Activated CD4-positive, alpha-beta T cell treated with anti-CD3 and anti-CD28 coated beads for 24 hours (primary cell): ENCODE measurements around the gene RABL6.
A peak's percentile ranks its signal among the peaks of the same experiment; 100 is the strongest.
"Not testable (repeated sequence)": the region's sequence is repeated elsewhere in the genome, so short reads cannot be mapped to it uniquely, and the experiment has no call there.

Experiments
- DNase-seq, 2 donors: peaks; one replicate each; pipeline ENCODE4 v3.0.0-alpha.2; 2020; ENCODE audit warnings: low read depth in 2 of 2

The RABL6 gene, protein sequence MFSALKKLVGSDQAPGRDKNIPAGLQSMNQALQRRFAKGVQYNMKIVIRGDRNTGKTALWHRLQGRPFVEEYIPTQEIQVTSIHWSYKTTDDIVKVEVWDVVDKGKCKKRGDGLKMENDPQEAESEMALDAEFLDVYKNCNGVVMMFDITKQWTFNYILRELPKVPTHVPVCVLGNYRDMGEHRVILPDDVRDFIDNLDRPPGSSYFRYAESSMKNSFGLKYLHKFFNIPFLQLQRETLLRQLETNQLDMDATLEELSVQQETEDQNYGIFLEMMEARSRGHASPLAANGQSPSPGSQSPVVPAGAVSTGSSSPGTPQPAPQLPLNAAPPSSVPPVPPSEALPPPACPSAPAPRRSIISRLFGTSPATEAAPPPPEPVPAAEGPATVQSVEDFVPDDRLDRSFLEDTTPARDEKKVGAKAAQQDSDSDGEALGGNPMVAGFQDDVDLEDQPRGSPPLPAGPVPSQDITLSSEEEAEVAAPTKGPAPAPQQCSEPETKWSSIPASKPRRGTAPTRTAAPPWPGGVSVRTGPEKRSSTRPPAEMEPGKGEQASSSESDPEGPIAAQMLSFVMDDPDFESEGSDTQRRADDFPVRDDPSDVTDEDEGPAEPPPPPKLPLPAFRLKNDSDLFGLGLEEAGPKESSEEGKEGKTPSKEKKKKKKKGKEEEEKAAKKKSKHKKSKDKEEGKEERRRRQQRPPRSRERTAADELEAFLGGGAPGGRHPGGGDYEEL

DNA sequence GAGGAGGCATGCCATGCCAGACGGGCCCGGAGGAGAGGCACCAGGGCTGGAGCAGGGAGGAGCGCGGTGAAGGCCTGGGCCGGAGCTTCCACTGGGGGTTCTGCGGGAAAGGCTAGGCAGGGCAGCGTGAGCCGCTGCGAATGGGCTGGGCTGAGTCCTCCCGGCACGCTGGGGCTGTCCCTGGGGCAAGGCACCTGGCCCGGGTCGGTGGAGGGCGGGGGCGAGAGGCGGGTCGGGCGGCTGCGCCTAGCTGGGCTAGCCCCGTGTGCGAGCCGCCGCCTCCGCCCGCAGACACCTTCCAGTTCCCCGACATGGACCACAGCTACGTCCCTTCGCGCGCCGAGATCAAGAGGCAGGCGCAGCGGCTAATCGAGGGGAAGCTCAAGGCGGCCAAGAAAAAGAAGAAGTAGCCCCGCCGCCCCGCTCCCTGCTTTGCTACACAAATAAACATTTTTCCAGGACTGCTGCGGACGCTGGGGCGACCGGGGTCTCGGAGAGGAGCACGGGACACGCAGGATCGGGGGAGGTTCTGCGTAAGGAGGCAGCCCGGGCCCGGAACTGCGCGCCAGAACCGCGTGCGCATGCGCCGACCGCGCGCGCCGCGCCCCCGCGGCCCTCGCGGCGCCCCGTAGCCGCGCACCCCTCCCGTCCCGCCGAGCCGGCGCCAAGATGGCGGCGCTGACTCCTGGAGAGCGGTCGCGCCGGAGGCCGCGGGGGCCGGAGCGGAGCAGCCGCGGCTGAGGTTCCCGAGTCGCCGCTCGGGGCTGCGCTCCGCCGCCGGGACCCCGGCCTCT lies at the start of gene RABL6:
RABL6 (plus strand) TSS at position 668 of the 794 bp plus-strand sequence. CDS start 249 bp downstream, outside the sequence.
- DNase-seq, result peak; percentile 62 to 69

GRCh38 chr9:136759001-136759400 lies 48.7 kb upstream of the RABL6 start:
- no peak for DNase-seq

DNA sequence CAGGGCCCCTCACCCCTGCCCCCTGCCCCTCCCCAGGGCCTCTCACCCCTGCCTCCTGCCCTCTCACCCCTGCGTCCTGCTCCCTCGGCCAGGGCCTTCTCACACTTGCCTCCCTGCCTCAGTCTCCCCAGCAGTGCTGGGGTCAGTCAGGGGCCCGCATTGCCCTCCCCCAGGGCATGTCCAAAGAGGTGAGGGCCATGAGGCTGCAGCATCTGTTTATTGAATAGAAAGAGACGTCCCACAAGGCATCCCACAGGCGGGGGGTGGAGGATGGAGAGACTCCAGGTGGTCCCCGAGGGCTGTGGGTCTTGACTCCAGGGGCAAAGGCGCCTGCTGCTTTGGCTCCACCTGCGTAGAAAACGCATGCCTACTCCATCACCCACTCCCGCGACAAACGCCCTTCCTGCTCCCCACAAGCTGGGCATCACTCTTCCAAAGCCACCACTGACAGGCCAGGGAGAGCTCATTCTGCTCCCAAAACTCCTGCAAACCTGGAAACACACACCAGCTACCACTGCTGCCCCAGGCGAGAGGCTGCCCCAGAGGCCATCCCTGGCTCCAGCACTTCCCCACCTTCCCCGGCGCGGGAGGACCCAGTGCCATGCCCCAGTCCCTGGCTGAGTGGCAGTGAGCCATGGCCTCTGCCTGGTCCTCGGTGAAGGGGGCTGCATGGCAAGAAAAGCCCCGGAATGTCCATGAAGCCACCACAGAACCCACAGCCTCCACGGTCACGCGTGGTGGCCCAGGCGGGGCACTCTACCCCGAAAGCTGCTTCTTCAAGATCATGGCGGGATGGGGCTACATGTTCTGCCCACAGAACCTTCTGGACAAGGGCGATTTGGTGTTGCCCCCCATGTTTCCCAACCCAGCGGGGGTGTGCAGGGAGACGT lies 48.1 kb upstream of the RABL6 start:
- DNase-seq, result no peak

DNA sequence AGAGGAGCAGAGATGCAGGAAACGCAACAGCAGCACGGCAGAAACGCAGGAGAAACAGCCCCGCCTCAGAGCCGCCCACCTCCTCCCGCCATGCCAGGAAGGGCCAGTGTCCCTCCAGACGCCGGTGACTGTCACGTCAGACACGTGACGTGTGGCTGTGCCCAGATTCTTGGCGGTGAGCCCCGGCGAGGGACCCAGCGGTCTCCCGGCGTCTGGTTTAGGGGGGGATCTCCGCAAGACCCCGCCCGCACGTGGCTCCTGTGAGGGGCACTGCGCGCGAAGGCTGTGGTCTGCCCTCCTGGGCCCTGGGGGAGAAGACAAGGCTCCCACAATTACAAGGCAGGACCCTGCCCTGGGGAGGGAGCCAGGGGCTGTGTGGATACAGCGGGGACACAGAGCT lies 47.3 kb upstream of the RABL6 start:
- DNase-seq, result no peak

GRCh38 chr9:136760834-136761544 lies 46.8 kb upstream of the RABL6 start:
- DNase-seq, result not testable (repeated sequence)

DNA sequence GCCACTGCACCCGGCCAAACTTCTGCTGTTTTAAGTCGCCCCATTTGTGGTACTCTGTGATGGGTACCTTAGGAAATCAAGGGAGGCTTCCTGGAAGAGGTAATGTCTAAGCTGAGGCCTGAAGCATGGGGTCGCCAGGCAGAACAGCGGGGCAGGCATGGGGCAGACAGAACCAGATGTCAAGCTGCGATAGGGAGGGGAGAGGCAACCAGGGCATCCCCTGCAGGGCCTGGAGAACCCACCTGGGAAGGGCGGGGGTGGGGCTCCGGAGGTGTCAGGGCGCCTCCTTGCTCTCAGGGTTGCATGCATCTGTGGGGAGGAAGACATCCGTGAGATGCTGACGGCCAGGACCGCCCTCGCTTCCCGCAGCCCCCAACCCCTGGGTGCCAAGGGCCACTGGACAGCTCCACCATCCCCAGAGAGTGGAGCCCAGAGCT lies 46.2 kb upstream of the RABL6 start:
- no peak for DNase-seq

DNA sequence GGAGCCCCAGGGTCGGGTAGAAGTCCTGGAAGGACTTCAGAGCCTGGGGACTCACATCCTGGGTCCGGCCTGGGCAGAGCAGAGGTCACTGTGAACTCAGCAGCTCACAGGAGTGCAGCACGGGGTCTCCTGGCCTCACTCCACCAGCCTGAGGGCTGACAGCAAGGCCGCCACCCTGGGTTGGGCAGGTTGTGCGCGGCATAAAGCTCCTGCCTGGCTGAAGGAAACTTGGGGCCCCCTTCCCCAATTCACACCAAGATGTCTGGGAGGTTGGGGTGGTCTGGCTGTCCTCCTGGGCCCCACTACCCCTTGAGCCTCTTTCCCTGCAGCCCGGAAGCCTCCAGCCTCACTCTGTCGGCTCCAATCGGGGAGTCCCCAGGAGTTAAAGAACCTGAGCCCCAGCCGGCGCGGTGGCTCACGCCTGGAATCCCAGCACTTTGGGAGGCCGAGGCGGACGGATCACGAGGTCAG lies 45.5 kb upstream of the RABL6 start:
- DNase-seq, result no peak

- DNase-seq, result peak; percentile 40 to 53
These were observed 44.7 kb upstream of the RABL6 start for GRCh38 chr9:136762915-136763648.

- no peak for DNase-seq
These were observed 44.1 kb upstream of the RABL6 start for GRCh38 chr9:136763649-136764035.

DNA sequence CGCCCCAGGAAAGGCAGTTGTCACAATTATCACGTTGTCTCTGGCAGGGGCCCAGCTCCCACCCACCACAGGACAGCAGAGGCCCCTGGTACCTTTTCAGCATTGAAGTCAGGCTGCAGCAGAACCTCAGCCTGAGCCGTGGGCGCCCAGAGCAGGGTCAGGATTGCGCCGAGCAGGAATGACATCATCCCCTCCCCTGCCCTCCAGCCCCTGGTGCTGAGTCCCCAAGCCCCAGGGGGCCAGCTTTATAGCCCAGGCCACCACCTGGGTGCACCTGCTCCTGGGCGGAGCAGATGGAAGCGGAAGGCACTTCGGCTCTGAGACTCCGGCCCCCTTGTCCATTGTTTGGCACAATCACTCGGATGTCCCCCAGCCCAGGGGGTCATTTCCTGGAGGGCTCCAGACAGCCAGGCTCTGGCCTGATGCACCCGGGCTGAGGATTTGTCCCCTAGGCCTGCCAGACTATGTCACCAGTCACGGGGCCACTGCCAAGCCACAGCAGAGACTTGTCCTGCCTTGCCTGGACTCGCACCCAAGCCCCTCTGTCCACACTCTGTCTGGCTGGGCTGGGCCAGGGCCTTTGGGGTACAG lies 43.4 kb upstream of the RABL6 start, which contains the start of gene LCN15:
LCN15 (minus strand) TSS at position 218 of the 591 bp plus-strand sequence; CDS start at position 188, 30 bp downstream.
- no peak for DNase-seq

DNA sequence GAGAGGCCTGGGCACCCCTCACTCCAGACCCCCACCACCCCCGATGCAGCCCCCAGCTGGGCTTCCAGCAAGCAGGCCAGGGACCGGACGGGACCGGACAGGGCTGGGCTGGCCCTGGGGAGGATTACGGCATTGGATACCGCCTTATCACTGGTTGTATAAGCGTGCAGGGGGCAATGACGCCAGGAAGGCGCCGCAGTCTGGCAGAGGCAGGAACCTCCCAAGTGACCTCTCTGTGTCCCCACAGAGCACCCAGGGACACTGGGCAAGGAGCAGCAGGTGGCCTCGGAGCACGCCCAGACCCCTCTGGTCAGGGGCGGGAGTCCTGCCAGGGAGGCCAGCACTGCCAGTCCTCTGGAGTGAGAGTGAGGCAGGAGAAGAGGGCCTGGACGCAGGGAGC lies 42.7 kb upstream of the RABL6 start:
- DNase-seq, result no peak

DNA sequence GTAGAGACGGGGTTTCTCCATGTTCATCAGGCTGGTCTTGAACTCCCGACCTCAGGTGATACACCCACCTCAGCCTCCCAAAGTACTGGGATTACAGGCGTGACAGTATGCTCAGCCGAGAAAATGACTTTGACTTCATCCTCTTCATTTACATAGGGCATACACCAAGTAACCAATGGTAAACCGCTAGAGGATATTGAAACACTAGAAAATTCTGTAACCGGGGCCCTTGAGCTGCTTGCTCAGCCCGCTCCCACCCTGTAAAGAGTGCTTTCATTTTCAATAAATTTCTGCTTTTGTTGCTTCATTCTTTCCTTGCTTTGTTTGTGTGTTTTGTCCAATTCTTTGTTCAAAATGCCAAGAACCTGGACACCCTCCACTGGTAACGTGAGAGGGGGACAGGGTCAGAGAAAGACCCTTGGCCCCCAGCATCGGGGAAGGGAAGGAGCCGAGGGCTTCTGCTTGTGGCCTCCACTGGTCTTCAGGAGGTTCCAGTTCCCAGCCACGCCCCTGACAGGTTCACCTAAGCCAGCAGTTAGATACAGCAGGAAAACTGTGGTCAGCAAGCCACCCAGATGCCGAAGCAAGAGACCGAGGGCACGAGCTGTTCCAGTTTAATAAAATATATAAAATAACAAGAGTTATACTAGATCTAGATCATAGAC lies 41.9 kb upstream of the RABL6 start:
- not testable (repeated sequence) for DNase-seq

DNA sequence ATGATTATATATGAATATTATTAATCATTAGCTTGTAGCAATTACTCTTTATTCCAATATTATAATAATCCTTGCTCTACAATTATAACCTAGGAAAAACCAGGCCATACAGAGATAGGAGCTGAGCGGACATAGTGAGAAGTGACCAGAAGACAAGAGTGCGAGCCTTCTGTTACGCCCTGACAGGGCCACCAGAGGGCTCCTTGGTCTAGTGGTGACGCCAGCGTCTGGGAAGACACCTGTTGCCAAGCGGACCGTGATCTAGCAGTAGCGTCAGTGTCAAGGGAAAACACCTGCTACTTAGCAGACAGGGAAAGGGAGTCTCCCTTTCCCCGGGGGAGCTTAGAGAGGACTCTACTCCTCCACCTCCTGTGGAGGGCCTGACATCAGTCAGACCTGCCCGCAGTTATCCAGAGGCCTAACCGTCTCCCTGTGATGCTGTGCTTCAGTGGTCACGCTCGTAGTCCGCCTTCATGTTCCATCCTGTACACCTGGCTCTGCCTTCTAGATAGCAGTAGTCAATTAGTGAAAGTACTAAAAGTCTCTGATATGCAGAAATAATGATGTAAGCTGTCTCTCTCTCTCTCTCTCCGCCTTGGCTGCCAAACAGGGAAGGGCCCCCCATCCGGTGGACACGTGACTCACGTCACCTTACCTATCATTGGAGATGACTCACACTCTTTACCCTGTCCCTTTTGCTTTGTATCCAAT lies 41.2 kb upstream of the RABL6 start:
- peak in 1 of 2 donors; percentile 29 for DNase-seq

DNA sequence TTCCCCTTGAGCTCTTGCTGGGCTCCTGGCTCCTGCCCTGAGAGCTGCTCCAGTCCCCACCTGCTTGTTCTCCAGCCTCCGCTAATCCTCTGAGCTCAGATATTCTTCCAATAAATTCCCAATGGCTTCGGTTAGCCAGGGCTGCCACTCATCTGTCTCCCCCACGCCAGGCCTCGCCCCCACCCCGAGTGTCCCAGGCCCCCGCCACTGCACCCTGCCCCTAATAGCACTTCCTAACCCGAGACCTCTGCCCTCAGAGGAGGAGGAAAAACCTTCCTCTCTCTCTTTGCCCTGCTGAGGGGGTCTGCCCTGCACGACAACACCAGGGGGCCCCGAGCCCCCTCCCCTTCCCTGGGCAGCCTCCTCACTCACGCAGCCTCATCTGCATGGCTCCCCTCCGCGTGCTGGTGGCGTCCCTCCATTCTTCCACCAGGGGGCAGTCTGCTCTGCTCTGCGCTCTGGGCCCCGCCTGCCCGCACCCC lies 38.0 kb upstream of the RABL6 start:
- peak; percentile 40 to 53 for DNase-seq

GRCh38 chr9:136771907-136772415 lies 35.8 kb upstream of the RABL6 start:
- no peak for DNase-seq

DNA sequence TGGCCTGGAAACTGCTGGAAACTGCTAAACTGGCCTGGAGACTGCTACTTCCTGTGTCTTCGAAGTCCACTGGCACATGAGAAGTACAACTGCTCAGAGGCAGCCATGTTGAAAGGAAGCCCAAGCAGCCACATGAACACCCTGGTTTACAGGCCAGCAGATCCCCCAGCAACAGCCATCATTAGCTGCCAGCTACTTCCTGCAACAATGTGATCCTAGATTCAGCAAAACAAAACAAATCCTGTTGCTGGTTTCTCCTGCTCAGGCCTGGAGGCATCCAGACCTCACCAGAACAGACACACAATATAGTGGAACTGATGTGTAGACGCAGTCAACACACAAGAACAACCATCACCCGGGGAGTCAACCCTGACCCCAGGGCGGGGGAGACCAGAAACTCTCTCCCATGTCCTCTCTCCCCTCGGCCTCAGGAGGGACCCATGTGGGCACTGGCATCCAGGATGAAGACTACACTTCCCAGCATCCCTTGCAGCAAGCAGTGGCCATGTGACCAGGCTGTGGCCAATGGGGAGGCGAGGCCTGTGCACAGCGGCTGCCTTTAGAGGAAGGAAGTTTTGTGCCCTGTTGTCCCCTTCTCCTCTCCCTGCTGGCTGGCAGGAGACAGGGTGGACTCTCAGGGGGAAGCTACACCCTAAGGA lies 34.2 kb upstream of the RABL6 start:
- no peak for DNase-seq
